Keratinocyte (primary cell): ENCODE data around the gene ZNF586.

ENCODE experiments used
- EZH2 ChIP-seq: IDR thresholded peaks from one replicate; pipeline ENCODE4 v1.6.1; 2012; ENCODE audit warnings: inconsistent platforms, mild to moderate bottlenecking, low read length, moderate library complexity
- TF ChIP-seq, protein P1 (sequence below), 3 experiments: IDR thresholded peaks in 1 of 3; conservative IDR thresholded peaks in 1 of 3; optimal IDR thresholded peaks in 1 of 3; 2 replicates in 2 of 3; 3 replicates in 1 of 3; pipeline versions ENCODE3 to v1.5.1; 2011; ENCODE audit warnings: low read length in 3 of 3, mild to moderate bottlenecking in 3 of 3, moderate library complexity in 2 of 3, control low read depth in 1 of 3, inconsistent platforms in 1 of 3; ENCODE audit not compliant: insufficient read depth in 2 of 3; ENCODE audit errors: extremely low read depth in 1 of 3

DNA sequence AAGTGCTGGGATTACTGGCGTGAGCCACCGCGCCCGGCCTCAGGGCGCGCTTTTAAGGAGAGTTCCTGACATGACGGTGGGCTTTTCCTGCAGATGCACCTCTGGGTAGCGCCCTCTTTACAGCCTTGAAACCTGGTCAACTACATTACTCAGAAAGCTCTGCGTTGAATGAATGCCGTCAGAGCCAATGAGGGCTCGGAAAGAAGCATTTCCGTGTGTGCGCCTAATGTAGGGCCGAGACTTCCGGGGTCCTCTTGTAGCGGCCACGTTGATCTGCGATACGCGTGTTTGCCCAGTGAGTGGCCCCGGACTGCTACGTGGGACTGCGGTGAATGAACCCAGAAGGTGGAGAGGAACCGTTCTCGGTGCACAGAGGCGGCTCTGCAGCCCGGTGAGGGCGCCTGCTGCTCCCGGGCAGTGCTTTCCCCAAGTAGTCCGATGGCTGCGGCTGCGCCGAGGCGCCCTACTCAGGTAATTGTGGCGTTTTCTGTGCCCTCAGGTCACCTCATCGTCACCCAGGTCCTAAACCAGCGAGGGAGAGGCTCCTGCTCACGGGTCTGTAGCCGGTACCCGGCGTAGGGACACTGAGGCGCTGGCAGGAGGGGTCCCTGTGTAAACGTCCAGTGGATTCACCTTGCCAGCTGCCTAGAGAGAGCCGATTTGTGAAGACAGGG, 50.1 kb downstream of the ZNF586 start:
- TF ChIP-seq, protein P1, sequence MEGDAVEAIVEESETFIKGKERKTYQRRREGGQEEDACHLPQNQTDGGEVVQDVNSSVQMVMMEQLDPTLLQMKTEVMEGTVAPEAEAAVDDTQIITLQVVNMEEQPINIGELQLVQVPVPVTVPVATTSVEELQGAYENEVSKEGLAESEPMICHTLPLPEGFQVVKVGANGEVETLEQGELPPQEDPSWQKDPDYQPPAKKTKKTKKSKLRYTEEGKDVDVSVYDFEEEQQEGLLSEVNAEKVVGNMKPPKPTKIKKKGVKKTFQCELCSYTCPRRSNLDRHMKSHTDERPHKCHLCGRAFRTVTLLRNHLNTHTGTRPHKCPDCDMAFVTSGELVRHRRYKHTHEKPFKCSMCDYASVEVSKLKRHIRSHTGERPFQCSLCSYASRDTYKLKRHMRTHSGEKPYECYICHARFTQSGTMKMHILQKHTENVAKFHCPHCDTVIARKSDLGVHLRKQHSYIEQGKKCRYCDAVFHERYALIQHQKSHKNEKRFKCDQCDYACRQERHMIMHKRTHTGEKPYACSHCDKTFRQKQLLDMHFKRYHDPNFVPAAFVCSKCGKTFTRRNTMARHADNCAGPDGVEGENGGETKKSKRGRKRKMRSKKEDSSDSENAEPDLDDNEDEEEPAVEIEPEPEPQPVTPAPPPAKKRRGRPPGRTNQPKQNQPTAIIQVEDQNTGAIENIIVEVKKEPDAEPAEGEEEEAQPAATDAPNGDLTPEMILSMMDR (optimal IDR thresholded peaks at IDR 0.05 in 1 of 3, IDR thresholded peaks at IDR 0.05 in 1 of 3, conservative IDR thresholded peaks at IDR 0.05 in 1 of 3; ENCODE audit: extremely low read depth in 1 of 3, insufficient read depth in 2 of 3, low read length in 3 of 3) = peak in 2 of 3 experiments; percentile 12 to 32
- TF ChIP-seq EZH2 = no peak
